ENCODE data around the gene CUX1. TPM values are rescaled to one million over a fixed set of nuclear protein-coding genes. Genes with fewer than 3 reads are reported as not detected.

Gene CUX1
- total and polyA plus RNA-seq, 9 donors, result 42.2 to 151 (median 126) TPM

DNA sequence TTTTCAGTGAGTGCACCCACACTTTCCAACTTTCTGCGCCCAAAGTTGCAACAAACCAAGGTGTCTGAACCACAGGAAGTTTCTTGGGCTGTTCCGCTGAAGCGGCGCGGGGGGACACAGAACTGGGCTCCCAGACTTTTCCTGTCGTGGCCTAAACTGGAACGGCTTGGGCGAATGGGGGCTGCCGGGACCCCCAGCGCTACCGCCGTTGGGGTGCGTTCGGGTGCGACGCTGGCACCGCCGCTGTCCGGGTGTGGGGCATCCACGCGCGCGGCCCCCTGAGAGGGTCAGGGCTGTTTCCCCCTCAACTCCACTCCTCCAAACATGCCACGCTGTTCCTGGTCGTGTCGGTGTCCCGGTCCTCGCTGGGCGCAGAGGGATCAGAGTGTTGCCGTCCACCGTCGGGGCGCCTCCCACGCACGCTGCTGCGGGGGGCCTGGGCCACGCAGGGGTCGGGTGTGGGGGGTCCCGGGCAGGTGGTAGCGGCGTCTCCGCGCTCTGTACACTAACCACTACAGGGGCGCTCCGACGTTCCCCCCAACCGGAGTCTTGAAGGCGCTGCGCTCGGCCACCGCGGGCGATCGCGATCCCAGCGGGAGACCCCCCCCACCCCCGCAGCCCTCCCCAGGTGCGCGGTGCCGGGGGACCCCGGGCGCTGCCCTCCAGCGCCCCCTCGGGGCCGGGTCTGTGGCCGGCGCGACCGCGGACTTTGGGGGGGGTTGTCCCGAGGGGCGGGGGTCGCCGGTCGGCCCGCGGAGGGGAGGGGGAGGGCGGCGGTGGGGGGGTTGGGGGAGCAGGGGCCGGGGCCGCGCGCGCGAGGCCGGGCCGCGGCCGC is 2.2 kb upstream of the CUX1 start:
- H3K9me3 ChIP-seq, result no peaks in the 10 kb centered on the region
- WGBS, 3 donors, result 1% methylated on average over 15 to 81 of the region's 89 CpGs
- peak overlapping the region; percentile 72 to 76 for H3K27ac ChIP-seq
- H3K4me3 ChIP-seq, result peak overlapping the region; percentile 47
- peaks cover 2% of the 10 kb centered on the region for H3K4me1 ChIP-seq (ENCODE audit: insufficient read depth)
- no peaks in the 10 kb centered on the region for H3K27me3 ChIP-seq
- no peak for TF ChIP-seq EP300 (IDR thresholded peaks at IDR 0.05)
- TF ChIP-seq, protein P1, sequence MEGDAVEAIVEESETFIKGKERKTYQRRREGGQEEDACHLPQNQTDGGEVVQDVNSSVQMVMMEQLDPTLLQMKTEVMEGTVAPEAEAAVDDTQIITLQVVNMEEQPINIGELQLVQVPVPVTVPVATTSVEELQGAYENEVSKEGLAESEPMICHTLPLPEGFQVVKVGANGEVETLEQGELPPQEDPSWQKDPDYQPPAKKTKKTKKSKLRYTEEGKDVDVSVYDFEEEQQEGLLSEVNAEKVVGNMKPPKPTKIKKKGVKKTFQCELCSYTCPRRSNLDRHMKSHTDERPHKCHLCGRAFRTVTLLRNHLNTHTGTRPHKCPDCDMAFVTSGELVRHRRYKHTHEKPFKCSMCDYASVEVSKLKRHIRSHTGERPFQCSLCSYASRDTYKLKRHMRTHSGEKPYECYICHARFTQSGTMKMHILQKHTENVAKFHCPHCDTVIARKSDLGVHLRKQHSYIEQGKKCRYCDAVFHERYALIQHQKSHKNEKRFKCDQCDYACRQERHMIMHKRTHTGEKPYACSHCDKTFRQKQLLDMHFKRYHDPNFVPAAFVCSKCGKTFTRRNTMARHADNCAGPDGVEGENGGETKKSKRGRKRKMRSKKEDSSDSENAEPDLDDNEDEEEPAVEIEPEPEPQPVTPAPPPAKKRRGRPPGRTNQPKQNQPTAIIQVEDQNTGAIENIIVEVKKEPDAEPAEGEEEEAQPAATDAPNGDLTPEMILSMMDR (IDR thresholded peaks at IDR 0.05), result peak in 1 of 3 donors; percentile 43
- H3K36me3 ChIP-seq, result no peaks in the 10 kb centered on the region
- DNase-seq, result peak; percentile 59 to 81 (median 77)
- intact Hi-C loops (cut with DNase I), result loop anchor here (5.0 to 10.0 kb wide), 11 partner anchors 60 to 422 kb away; no protein-coding TSS in a partner anchor

DNA sequence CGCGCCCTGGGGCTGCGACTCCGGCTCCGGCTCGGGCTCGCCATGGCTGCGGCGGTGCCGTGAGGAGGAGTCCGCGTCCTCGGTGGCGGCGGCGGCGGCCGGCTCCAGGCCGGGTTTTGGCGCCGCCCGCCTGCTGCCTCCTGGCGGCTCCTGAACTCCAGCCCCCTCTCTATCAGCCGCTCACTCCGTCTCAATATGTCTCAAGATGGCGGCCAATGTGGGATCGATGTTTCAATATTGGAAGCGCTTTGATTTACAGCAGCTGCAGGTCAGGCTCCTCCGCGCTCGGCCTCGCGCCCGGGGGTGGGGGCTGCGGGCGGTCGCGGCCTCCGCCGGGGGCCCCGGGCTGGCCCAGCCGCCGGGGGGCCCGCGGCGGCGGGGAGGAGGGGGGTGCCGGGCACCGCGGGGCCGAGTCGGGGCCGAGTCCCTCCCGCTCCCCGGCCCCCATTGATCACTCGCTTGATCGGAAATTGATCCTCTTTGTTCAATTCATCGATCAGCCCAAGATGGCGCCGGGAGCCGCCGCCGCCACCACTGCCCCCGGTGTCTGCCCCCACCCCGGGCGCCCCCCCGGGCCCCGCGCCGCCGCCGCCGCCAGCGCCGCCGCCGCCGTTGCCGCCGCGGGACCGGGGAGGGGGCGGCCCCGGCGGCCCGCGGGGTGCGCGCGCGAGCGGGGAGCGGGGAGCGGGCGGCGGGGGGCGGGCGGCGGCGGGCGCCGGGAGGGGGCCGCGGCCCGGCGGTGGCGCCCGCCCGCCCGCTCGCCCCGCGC is 1.4 kb upstream of the CUX1 start:
- peak; percentile 68 to 82 (median 73) for DNase-seq
- intact Hi-C loops (cut with DNase I), result loop anchor here (5.0 to 10.0 kb wide), 9 partner anchors 59 to 421 kb away; no protein-coding TSS in a partner anchor
- no peaks in the 10 kb centered on the region for H3K9me3 ChIP-seq
- H3K4me1 ChIP-seq (ENCODE audit: insufficient read depth), result peaks cover 3% of the 10 kb centered on the region
- TF ChIP-seq, protein P1 (IDR thresholded peaks at IDR 0.05), result no peak
- TF ChIP-seq POLR2A (IDR thresholded peaks at IDR 0.05), result peak; percentile 26
- no peaks in the 10 kb centered on the region for H3K27me3 ChIP-seq
- peak overlapping the region; percentile 72 to 76 for H3K27ac ChIP-seq
- WGBS, 3 donors, result 1% methylated on average over 19 to 112 of the region's 113 CpGs
- H3K4me3 ChIP-seq, result peak overlapping the region; percentile 94
- no peaks in the 10 kb centered on the region for H3K36me3 ChIP-seq

DNA sequence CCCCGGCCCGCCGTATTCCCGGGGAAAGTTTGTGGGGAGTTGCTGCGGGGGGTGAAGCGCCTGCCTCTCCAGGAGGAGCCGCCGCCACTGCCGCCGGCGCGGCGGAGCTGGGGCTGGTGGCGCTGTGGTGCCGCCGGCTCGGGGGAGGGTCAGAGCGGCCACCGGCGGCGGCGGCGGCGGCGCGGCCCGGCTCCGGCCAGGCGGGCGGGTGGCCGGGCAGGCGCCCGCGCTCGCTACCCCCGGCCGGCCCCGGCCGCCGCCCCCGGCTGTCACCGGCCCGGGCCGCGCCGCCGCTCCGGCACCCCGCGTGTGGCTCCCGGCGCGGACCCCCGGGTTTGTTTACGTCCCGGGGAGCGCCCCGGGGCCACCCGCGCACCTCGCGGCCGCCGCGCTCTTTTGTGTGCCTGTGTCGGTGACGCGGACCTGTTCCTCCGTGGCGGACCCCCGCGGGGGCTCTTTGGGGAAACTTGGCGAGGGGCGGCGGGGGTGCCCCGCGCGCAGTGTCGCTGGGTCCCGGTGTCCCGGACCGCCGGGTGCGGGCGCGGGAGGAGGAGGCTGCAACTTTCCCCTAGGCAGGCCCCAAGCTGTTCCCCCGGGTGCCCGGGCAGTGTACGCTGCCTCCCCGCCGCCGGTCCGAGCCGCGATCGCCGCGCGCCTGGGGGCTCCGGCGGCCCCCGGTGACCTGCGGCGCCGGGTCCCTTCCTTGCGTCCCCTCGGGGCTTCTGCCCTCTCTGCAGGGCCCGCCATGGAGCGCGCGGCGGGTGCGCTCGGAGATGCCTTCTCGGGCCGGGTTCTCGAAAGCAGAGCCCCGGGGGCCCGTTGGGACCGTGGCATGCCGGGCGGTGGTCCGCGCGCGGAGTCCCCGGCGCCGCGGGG is 593 bp upstream of the CUX1 start:
- 0% methylated on average over 44 to 126 of the region's 130 CpGs for WGBS, 3 donors
- DNase-seq, result peak; percentile 44 to 69 (median 65)
- Histone ChIP-seq H3K4me1 (ENCODE audit: insufficient read depth) (peaks cover 3% of the 10 kb centered on the region), H3K4me3 (peak overlapping the region; percentile 94), H3K27me3 (no peaks in the 10 kb centered on the region), H3K27ac (peak overlapping the region; percentile 80 to 90), H3K9me3 (no peaks in the 10 kb centered on the region), H3K36me3 (no peaks in the 10 kb centered on the region)
- TF ChIP-seq, protein P1 (IDR thresholded peaks at IDR 0.05), result no peak
- no peak for TF ChIP-seq POLR2A (IDR thresholded peaks at IDR 0.05)
- no peak for TF ChIP-seq EP300 (IDR thresholded peaks at IDR 0.05)
- intact Hi-C loops (cut with DNase I), result loop anchor here (5.0 to 10.0 kb wide), 9 partner anchors 58 to 420 kb away; no protein-coding TSS in a partner anchor

All from ovary (tissue), 9 donors.